NCI-H2107 treated with DMSO at 0.1 percent for 48 hours (cell line): ENCODE results near the gene ZNF365.

Source experiments
- DNase-seq: peaks from one replicate; lab custom pipeline; 2025; ENCODE audit not compliant: unreplicated experiment; lab: John Stamatoyannopoulos, UW

Gene ZNF365

GRCh38 chr10:62413652-62414051, 39.5 kb downstream of the ZNF365 start:
- no peak for DNase-seq

- DNase-seq: no peak
Measured at GRCh38 chr10:62414359-62414758, 40.2 kb downstream of the ZNF365 start.

GRCh38 chr10:62422068-62422590, 48.0 kb downstream of the ZNF365 start:
- no peak for DNase-seq

- DNase-seq: no peak
Measured at GRCh38 chr10:62424026-62424425, 49.9 kb downstream of the ZNF365 start.

- no peak for DNase-seq
Measured at GRCh38 chr10:62426086-62426485, 51.9 kb downstream of the ZNF365 start.

GRCh38 chr10:62426600-62426999, 52.4 kb downstream of the ZNF365 start:
- DNase-seq: no peak

GRCh38 chr10:62430881-62431280, 56.7 kb downstream of the ZNF365 start:
- DNase-seq: no peak

GRCh38 chr10:62433181-62433692, 59.1 kb downstream of the ZNF365 start:
- no peak for DNase-seq

- DNase-seq: no peak
Measured at GRCh38 chr10:62433901-62434300, 59.7 kb downstream of the ZNF365 start.

- DNase-seq: peak; percentile 1
Measured at GRCh38 chr10:62437696-62438095, 63.5 kb downstream of the ZNF365 start.

- DNase-seq: no peak
Measured at GRCh38 chr10:62442006-62442405, 67.8 kb downstream of the ZNF365 start.

GRCh38 chr10:62442894-62443669, 68.9 kb downstream of the ZNF365 start:
- DNase-seq: no peak

GRCh38 chr10:62443866-62444265, 69.7 kb downstream of the ZNF365 start:
- no peak for DNase-seq

GRCh38 chr10:62446627-62447026, 72.5 kb downstream of the ZNF365 start:
- no peak for DNase-seq

- DNase-seq: no peak
Measured at GRCh38 chr10:62450912-62451610, 76.9 kb downstream of the ZNF365 start.

GRCh38 chr10:62451611-62451975, 77.4 kb downstream of the ZNF365 start:
- DNase-seq: no peak
